HepG2 (cell line): Measurements from ENCODE around the gene LEMD3. TPM values are rescaled to one million over a fixed set of nuclear protein-coding genes. Genes with fewer than 3 reads are reported as not detected.

ENCODE experiments used
- ATAC-seq: fragments of 200-7000 bp; cut with Tn5 transposase; 3 replicates; pipeline ENCODE4 v1.9.1; 2020; ENCODE audit warnings: mild to moderate bottlenecking, moderate library complexity
- BruUV-seq: library from RNA; stranded (reverse); fragments of 400-500 nt; replicated peaks from 2 replicates; lab custom pipeline; 2021; lab: Mats Ljungman, UMichigan
- CTCF ChIA-PET: fragments of 300-600 bp; formaldehyde crosslinking; extraction: SDS; loops from one replicate; lab custom pipeline; 2021; ENCODE audit warnings: low total read pairs, inconsistent platforms, low intra/inter-chr PET ratio; lab: Yijun Ruan, JAX
- POLR2A ChIA-PET: fragments of 350-600 bp; sonication (Branson Sonifier 250); formaldehyde crosslinking; loops from one replicate; lab custom pipeline; 2020; ENCODE audit warnings: antibody characterized with exemption, inconsistent platforms; lab: Yijun Ruan, JAX
- DNase-seq: peaks from one replicate; pipeline ENCODE4 v3.0.0-alpha.2; 2015; ENCODE audit warnings: low spot score
- FAIRE-seq: peaks from 3 replicates; lab custom pipeline; 2011; peaks lifted over from hg19 to GRCh38; lab: Jason Lieb, UNC
- H2AFZ ChIP-seq: one replicate; pipeline ENCODE4 v1.6.1; 2011; ENCODE audit warnings: low read length, inconsistent platforms
- H3K27ac ChIP-seq: fragments of 300-600 bp; 3 replicates; pipeline ENCODE4 v1.8.0; 2011; ENCODE audit warnings: mixed run types, mild to moderate bottlenecking, mixed read lengths, low read length, inconsistent platforms; ENCODE audit not compliant: insufficient read depth; ENCODE audit errors: extremely low read length
- H3K27me3 ChIP-seq, 2 experiments: fragments of 200-600 bp in 1 of 2; 2 replicates in 1 of 2; 3 replicates in 1 of 2; pipeline versions ENCODE4 v1.6.0 to v1.8.0; 2011; ENCODE audit warnings: low read length in 2 of 2, mild to moderate bottlenecking in 2 of 2, moderate library complexity in 2 of 2, inconsistent platforms in 1 of 2; ENCODE audit not compliant: insufficient read depth in 2 of 2, control insufficient read depth in 1 of 2
- H3K36me3 ChIP-seq, 2 experiments: fragments of 200-600 bp in 1 of 2; replicated peaks in 1 of 2; 2 replicates in 1 of 2; 3 replicates in 1 of 2; pipeline versions ENCODE4 v1.5.1 to v1.8.0; 2011; ENCODE audit warnings: low read length in 2 of 2, inconsistent platforms in 1 of 2; ENCODE audit not compliant: insufficient read depth in 2 of 2, control insufficient read depth in 1 of 2
- H3K4me1 ChIP-seq: 2 replicates; pipeline ENCODE4 v1.5.1; 2012; ENCODE audit warnings: low read length, inconsistent platforms; ENCODE audit not compliant: insufficient read depth
- H3K4me2 ChIP-seq: 2 replicates; pipeline ENCODE4 v1.6.0; 2011; ENCODE audit warnings: low read depth, low read length, inconsistent platforms
- H3K4me3 ChIP-seq, 3 experiments: fragments of 200-600 bp in 1 of 3; sonication (generic), shearing (Covaris generic) in 1 of 3; replicated peaks in 1 of 3; 2 replicates each; pipeline ENCODE4 v1.5.1; 2011 to 2016; ENCODE audit warnings: low read length in 3 of 3, inconsistent platforms in 2 of 3, low read depth in 2 of 3, mild to moderate bottlenecking in 2 of 3, control low read depth in 1 of 3, mixed read lengths in 1 of 3; ENCODE audit not compliant: insufficient read depth in 1 of 3
- H3K79me2 ChIP-seq: one replicate; pipeline ENCODE4 v1.6.1; 2011; ENCODE audit warnings: low read length, inconsistent platforms; ENCODE audit not compliant: insufficient read depth
- H3K9ac ChIP-seq: 2 replicates; pipeline ENCODE4 v1.6.0; 2011; ENCODE audit warnings: mild to moderate bottlenecking, low read depth, low read length, inconsistent platforms; ENCODE audit not compliant: insufficient read depth
- H3K9me3 ChIP-seq: 2 replicates; pipeline ENCODE4 v1.5.1; 2012; ENCODE audit warnings: mild to moderate bottlenecking, low read length
- H4K20me1 ChIP-seq: 2 replicates; pipeline ENCODE4 v1.6.0; 2011; ENCODE audit warnings: inconsistent platforms, mild to moderate bottlenecking, low read length, moderate library complexity; ENCODE audit not compliant: insufficient read depth
- BRF2 ChIP-seq: sonication (generic); formaldehyde crosslinking; IDR thresholded peaks from 2 replicates; pipeline ENCODE4 v1.8.1; 2022; ENCODE audit warnings: mild to moderate bottlenecking, missing genetic modification reagents
- CBX2 ChIP-seq, 2 experiments: fragments of 200-600 bp in 1 of 2; sonication (generic); formaldehyde crosslinking in 1 of 2; IDR thresholded peaks; 2 replicates each; pipeline versions ENCODE4 v1.7.0 to v1.8.1; 2018 to 2022; ENCODE audit warnings: low read depth in 2 of 2, low read length in 1 of 2, mild to moderate bottlenecking in 1 of 2, missing genetic modification reagents in 1 of 2
- EZH2 ChIP-seq: conservative IDR thresholded peaks from 2 replicates; pipeline ENCODE4 v1.6.1; 2012; ENCODE audit warnings: mild to moderate bottlenecking, low read depth, low read length, moderate library complexity
- HMG20B ChIP-seq: conservative IDR thresholded peaks from 2 replicates; pipeline ENCODE4 v1.6.1; 2016; ENCODE audit warnings: missing genetic modification reagents, missing compliant biosample characterization
- KMT2A ChIP-seq: sonication (generic); formaldehyde crosslinking; IDR thresholded peaks from 2 replicates; pipeline ENCODE4 v1.4.0; 2020; ENCODE audit warnings: missing genetic modification reagents
- LCORL ChIP-seq, 2 experiments: fragments of 450-650 bp in 1 of 2; sonication (generic) in 1 of 2; formaldehyde crosslinking in 1 of 2; IDR thresholded peaks; 2 replicates each; pipeline versions ENCODE4 v1.5.0 to v1.6.1; 2017 to 2020; ENCODE audit warnings: antibody characterized with exemption in 1 of 2, missing genetic modification reagents in 1 of 2
- TARDBP ChIP-seq: sonication (generic); formaldehyde crosslinking; IDR thresholded peaks from 2 replicates; pipeline ENCODE4 v1.8.0; 2022; ENCODE audit warnings: mild to moderate bottlenecking, missing genetic modification reagents
- ZNF235 ChIP-seq: sonication (generic); formaldehyde crosslinking; IDR thresholded peaks from 2 replicates; pipeline ENCODE4 v1.8.1; 2023; ENCODE audit warnings: mild to moderate bottlenecking, missing genetic modification reagents, borderline replicate concordance
- ZNF33B ChIP-seq: sonication (generic); formaldehyde crosslinking; IDR thresholded peaks from 2 replicates; pipeline ENCODE4 v1.5.1; 2020; ENCODE audit warnings: mild to moderate bottlenecking, missing genetic modification reagents
- ZNF546 ChIP-seq: sonication (generic); formaldehyde crosslinking; conservative IDR thresholded peaks from 2 replicates; pipeline ENCODE4 v1.8.1; 2023; ENCODE audit warnings: mild to moderate bottlenecking, missing genetic modification reagents
- WGBS: methylation state at CpG from one replicate; pipeline ENCODE4 v1.1.6; 2017; ENCODE audit warnings: low lambda C conversion rate; 5-methylcytosine and 5-hydroxymethylcytosine counted together
- in situ Hi-C: cut with HindIII; loops from 2 replicates; pipeline ENCODE4 v1.10.0; 2017; ENCODE audit warnings: low pct_unique_long_range_greater_than_20kb; ENCODE audit not compliant: extremely low pct_ligation_motif_present
- intact Hi-C: fragments of 100-400 bp; cut with micrococcal nuclease; formaldehyde crosslinking; loops from one replicate; pipeline ENCODE4 v1.10.0; 2022; ENCODE audit not compliant: unreplicated experiment
- polyA plus RNA-seq, 8 experiments: library from polyadenylated mRNA; depleted of rRNA in 3 of 8; stranded (reverse) in 7 of 8; unstranded in 1 of 8; fragments of >200 nt; fragmentation: Illumina TruSeq in 4 of 8; extraction: Trizol in 4 of 8; gene quantifications; 2 replicates each; pipeline versions ENCODE4 v1.2.1 to v1.2.3, GENCODE V29; 2011 to 2016; ENCODE audit warnings: low read depth in 4 of 8, missing spikeins in 1 of 8, mixed read lengths in 1 of 8; ENCODE audit not compliant: insufficient read depth in 1 of 8
- total RNA-seq, 5 experiments: library from RNA; depleted of rRNA; stranded (reverse); fragments of >200 nt; fragmentation: Illumina TruSeq; extraction: Trizol; gene quantifications; 2 replicates each; pipeline ENCODE4 v1.2.3, GENCODE V29; 2016; ENCODE audit warnings: low read depth in 1 of 5

LEMD3 gene
- total and polyA plus RNA-seq, 2 of the 13 experiments (the other 11 are each of a cell fraction or from before 2014, with no cell fraction given): 9.3 to 18.7 TPM

- 0 out of 2 replicates have a peak, but pooled peaks have one; percentile 54 for TF ChIP-seq ZNF546 (CRISPR knock-in tag)
- TF ChIP-seq ZNF235 (CRISPR knock-in tag): no peak
- TF ChIP-seq ZNF33B (CRISPR knock-in tag): 0 out of 2 replicates have a peak, but pooled peaks have one; percentile 54
- TF ChIP-seq KMT2A (CRISPR knock-in tag): peak; percentile 9; the same call in 1 of the 2 replicates
- TF ChIP-seq LCORL (IDR thresholded peaks at IDR 0.05): no peak
- peak; percentile 84 for TF ChIP-seq LCORL (CRISPR knock-in tag; IDR thresholded peaks at IDR 0.05)
- 0 out of 2 replicates have a peak, but pooled peaks have one; percentile 60 for TF ChIP-seq EZH2
- TF ChIP-seq BRF2 (CRISPR knock-in tag): peak; percentile 32; the same call in 1 of the 2 replicates
- 0 out of 2 replicates have a peak, but pooled peaks have one; percentile 11 for TF ChIP-seq HMG20B (CRISPR knock-in tag)
These were observed 109.4 kb downstream of the LEMD3 start, which contains the start of gene MSRB3 (continued) for GRCh38 chr12:65278576-65279368.

GRCh38 chr12:65279369-65280112 is 110.2 kb downstream of the LEMD3 start:
- H3K4me3 ChIP-seq: peak overlapping the region; percentile 64 to 80 (median 76); a peak in 5 of 6 replicates
- TF ChIP-seq CBX2 (IDR thresholded peaks at IDR 0.05; ENCODE audit: low read depth, low read length) (peak; percentile 89), CBX2 (CRISPR knock-in tag; IDR thresholded peaks at IDR 0.05; ENCODE audit: low read depth) (no peak), TARDBP (CRISPR knock-in tag) (no peak)
- TF ChIP-seq, all 625 proteins: peak for 1
- H3K9me3 ChIP-seq: no peaks in the 10 kb centered on the region
- peaks cover 3 to 9% of the 10 kb centered on the region in 2 experiments; a peak in 3 of 5 replicates for H3K27me3 ChIP-seq
- TSS peak; percentile 54 for BruUV-seq
- in situ Hi-C loops (no loop called here), intact Hi-C loops (no loop called here)
- H3K4me2 ChIP-seq: peak overlapping the region; percentile 92
- WGBS: 28% methylated on average over 10 of the region's 23 CpGs
- no peak overlapping the region for H3K27ac ChIP-seq
- no peaks in the 10 kb centered on the region for H4K20me1 ChIP-seq
- H2AFZ ChIP-seq: peak overlapping the region; percentile 18
- H3K36me3 ChIP-seq: no peaks in the 10 kb centered on the region
- ChIA-PET POLR2A (no interaction called here), CTCF (no interaction called here)
- 0 out of 2 replicates have a peak, but pooled peaks cover 5% of the 10 kb centered on the region for H3K4me1 ChIP-seq
- no peaks in the 10 kb centered on the region for H3K79me2 ChIP-seq
- H3K9ac ChIP-seq: peak overlapping the region; percentile 39; the same call in 1 of the 2 replicates
- no peak for ATAC-seq
- DNase-seq: no peak
- no peak for FAIRE-seq
